Psoas muscle (tissue), 8 donors: ENCODE results near the gene AVL9. TPM values are rescaled to one million over a fixed set of nuclear protein-coding genes. Genes with fewer than 3 reads are reported as not detected.
"Not testable (repeated sequence)": the region's sequence is repeated elsewhere in the genome, so short reads cannot be mapped to it uniquely, and the experiment has no call there.

ENCODE experiments used
- ATAC-seq, 4 donors: fragments of 200-7000 bp; cut with Tn5 transposase; one replicate each; pipeline ENCODE4 v1.9.1; 2020; ENCODE audit warnings: moderate library complexity in 3 of 4, mild to moderate bottlenecking in 2 of 4
- DNase-seq, 2 donors: peaks; one replicate each; pipeline ENCODE4 v3.0.0-alpha.2; 2020
- H3K27ac ChIP-seq: fragments of 200-600 bp; one replicate; pipeline ENCODE4 v1.8.0; 2022
- H3K27me3 ChIP-seq, 3 donors: fragments of 200-600 bp in 1 of 3; one replicate each; pipeline versions ENCODE4 v1.6.1 to v1.8.0; 2013 to 2022; ENCODE audit warnings: low read length in 2 of 3, mild to moderate bottlenecking in 2 of 3, moderate library complexity in 1 of 3; ENCODE audit not compliant: insufficient read depth in 3 of 3
- H3K36me3 ChIP-seq, 2 donors: fragments of 200-600 bp in 1 of 2; one replicate each; pipeline versions ENCODE4 v1.6.1 to v1.8.0; 2013 to 2022; ENCODE audit warnings: low read depth in 1 of 2, mild to moderate bottlenecking in 1 of 2, moderate library complexity in 1 of 2; ENCODE audit not compliant: insufficient read depth in 1 of 2
- H3K4me1 ChIP-seq: fragments of 200-600 bp; one replicate; pipeline ENCODE4 v1.8.0; 2022
- H3K4me3 ChIP-seq: fragments of 200-600 bp; one replicate; pipeline ENCODE4 v1.8.0; 2022; ENCODE audit warnings: mild to moderate bottlenecking
- H3K9me3 ChIP-seq: fragments of 200-600 bp; one replicate; pipeline ENCODE4 v1.8.0; 2022
- WGBS, 3 donors: extraction: QIAGEN DNeasy Blood & Tissue Kit; methylation state at CpG; one replicate each; pipeline versions ENCODE4 v1.1.6 to v1.1.7; 2013; 5-methylcytosine and 5-hydroxymethylcytosine counted together
- intact Hi-C, 2 donors: fragments of 100-400 bp; cut with DNase I; formaldehyde crosslinking; loops; one replicate each; pipeline versions ENCODE4 v1.11.0 to v1.14.2; 2022
- polyA plus RNA-seq, 3 donors: library from polyadenylated mRNA; stranded (reverse); fragments of 200-250 nt; gene quantifications; one replicate each; pipeline ENCODE4 v1.2.3, GENCODE V29; 2013
- total RNA-seq, 4 donors: library from RNA; stranded (reverse); fragmentation: NEBNext Ultra II Directional in 2 of 4; extraction: Animal tissue kit (Norgen Biotek cat#: 25700) in 2 of 4; gene quantifications; one replicate each; pipeline versions ENCODE4 v1.2.1 to v1.2.4, GENCODE V29; 2021 to 2023
- TF ChIP-seq, protein P1 (sequence below): fragments of 200-600 bp; IDR thresholded peaks from one replicate; pipeline ENCODE4 v1.8.0; 2022; ENCODE audit warnings: antibody characterized with exemption
- donor health status: healthy with polysubstance abuse.
- donor health status: DM: no; HTN: no; CAD: no; lungs with moderate emphysema.
- donor health status: Bipolar disorder and iron deficiency.
- donor health status: healthy.
- donor health status: DM: yes; HTN: yes; CAD: no.
- donor health status: DM: no; HTN: no; CAD: no.
- donor health status: DM: no; HTN: no; CAD: no.
- donor health status: DM: yes; HTN: yes; CAD: no.

AVL9 gene
- total and polyA plus RNA-seq, 7 donors: 8.1 to 25.2 (median 18.9) TPM

DNA sequence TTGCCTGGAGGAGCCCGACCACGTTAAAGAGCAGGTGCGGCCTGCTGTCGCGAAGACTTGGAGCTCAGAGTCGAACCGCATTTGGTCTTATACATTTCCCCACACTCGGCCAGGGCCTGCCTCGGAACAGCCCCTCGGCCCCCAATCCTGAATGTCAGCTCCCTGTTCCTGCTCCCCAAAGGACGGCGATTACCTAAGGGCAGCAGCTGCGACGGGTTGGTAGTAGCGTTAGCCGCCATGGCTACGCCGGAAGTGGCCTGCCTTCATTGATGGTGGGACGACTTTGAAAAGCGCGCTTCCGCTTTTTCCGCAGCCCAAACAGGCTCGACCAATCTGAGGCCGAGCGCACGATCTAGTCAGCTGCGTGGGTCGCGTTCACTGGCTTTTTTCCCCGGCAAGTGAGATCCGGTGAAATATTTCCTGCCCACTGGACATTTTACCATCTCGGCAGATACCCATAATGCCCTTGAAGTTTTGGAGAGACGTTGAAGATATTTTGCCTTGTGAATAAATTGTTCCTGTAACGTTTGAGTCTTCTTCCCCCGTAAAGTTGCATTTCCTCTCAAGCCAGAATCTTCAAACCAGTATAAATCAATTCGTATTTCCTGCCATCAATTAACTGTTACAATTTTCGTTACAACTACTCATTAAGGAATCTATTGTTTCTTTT is 5.0 kb upstream of the AVL9 start, which contains the start of gene LSM5:
Gene LSM5 (minus strand): TSS at position 254 of the 670 bp plus-strand sequence. CDS start 15 bp downstream, at position 239.
- 0% methylated on average over 36 to 38 of the region's 38 CpGs for WGBS, 3 donors
- TF ChIP-seq, protein P1, sequence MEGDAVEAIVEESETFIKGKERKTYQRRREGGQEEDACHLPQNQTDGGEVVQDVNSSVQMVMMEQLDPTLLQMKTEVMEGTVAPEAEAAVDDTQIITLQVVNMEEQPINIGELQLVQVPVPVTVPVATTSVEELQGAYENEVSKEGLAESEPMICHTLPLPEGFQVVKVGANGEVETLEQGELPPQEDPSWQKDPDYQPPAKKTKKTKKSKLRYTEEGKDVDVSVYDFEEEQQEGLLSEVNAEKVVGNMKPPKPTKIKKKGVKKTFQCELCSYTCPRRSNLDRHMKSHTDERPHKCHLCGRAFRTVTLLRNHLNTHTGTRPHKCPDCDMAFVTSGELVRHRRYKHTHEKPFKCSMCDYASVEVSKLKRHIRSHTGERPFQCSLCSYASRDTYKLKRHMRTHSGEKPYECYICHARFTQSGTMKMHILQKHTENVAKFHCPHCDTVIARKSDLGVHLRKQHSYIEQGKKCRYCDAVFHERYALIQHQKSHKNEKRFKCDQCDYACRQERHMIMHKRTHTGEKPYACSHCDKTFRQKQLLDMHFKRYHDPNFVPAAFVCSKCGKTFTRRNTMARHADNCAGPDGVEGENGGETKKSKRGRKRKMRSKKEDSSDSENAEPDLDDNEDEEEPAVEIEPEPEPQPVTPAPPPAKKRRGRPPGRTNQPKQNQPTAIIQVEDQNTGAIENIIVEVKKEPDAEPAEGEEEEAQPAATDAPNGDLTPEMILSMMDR: no peak
- intact Hi-C loops: loop anchor here in 1 of 2 donors (5.0 kb wide), 3 partner anchors 42 to 467 kb away; partner anchors contain the start of gene FKBP9

DNA sequence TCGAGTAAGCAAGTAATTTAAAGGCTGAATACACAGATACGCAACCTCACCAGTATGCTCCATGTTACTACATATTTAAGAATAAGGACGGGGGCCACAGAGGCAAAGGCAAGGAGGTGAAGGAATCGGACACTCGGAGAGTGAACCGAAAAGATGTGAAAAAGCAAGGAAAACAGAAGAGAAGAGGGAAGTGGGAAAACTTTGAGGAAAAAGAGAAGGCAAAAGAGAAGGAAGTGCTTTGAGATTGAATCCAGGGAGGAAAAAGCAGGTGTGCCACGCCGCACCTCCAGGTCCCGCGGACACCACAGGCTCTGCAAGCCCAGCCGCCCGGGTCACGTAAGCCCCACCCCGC is 367 bp upstream of the AVL9 start:
- DNase-seq (no peak), ATAC-seq (peak; percentile 1 to 14 (median 4))
- Histone ChIP-seq H3K4me1 (peaks cover 18% of the 10 kb centered on the region), H3K9me3 (no peaks in the 10 kb centered on the region), H3K4me3 (peak overlapping the region; percentile 96), H3K27ac (peak overlapping the region; percentile 98), H3K27me3 (no peaks in the 10 kb centered on the region), H3K36me3 (no peaks in the 10 kb centered on the region)
- TF ChIP-seq, protein P1: no peak
- WGBS, 3 donors: 0 to 2% (median 1%) methylated on average over 9 to 14 of the region's 14 CpGs
- intact Hi-C loops: loop anchor here in 1 of 2 donors (5.0 kb wide), 3 partner anchors 37 to 462 kb away; partner anchors contain the start of gene FKBP9

More for the DNA sequence above, 5.0 kb upstream of the AVL9 start, which contains the start of gene LSM5:
- peak within 1 kb of the TSS; percentile 89 for H3K4me3 ChIP-seq
- H3K27me3 ChIP-seq: no peaks in the 10 kb centered on the region
- peak within 1 kb of the TSS; percentile 87 for H3K27ac ChIP-seq
- DNase-seq (peak; percentile 93 to 96), ATAC-seq (peak; percentile 87 to 93 (median 89))
- H3K36me3 ChIP-seq: peaks cover 4 to 36% of the 10 kb centered on the region in 2 donors
- no peaks in the 10 kb centered on the region for H3K9me3 ChIP-seq
- peaks cover 11% of the 10 kb centered on the region for H3K4me1 ChIP-seq

DNA sequence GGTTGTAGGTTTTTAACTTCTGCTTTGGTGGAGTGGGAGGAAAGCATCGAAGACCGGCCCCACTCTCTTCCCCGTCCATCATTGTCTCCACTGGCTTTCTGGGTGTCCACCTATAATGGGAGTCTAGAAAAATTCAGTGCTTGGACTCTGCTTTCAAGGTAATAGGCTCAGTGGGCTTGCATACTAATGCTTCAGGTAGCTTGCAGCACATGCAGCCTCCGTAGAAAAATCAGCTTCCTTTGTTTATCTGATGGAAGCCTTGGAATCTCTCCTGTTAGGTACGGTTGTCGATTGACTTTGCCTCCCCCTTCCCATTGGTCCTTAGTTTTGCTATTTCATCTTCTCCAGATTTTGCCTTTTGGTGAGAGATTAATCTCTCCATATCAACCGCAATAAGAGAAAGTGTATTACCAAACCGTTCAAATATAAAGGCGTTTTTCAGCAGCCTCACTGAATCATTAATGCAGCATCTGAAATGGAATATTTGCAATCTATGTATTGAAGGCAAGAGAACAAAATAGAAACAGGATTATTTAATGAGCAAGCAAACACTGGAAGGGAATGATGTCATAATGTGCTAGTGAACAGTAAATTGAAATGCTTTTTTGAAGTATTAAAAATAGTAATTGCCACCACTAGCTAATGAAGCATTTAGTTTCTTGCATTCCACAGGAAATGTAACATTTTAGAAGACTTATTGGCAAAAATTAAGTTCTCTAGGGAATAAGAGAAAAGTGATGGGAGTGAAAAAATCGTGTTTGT is 944 bp downstream of the AVL9 start:
- 5 to 7% (median 6%) methylated on average over 10 of the region's 10 CpGs for WGBS, 3 donors
- no peak for ATAC-seq

DNA sequence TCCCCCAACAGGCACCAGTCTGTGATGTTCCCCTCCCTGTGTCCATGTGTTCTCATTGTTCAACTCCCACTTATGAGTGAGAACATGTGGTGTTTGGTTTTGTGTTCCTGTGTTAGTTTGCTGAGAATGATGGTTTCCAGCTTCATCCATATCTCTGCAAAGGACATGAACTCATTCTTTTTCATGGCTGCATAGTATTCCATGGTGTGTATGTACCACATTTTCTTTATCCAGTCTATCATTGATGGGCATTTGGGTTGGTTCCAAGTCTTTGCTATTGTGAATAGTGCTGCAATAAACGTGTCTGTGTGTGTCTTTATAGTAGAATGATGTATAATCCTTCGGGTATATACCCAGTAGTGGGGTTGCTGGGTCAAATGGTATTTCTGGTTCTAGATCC is 4.5 kb downstream of the AVL9 start:
- H3K36me3 ChIP-seq, H3K27ac ChIP-seq, intact Hi-C loops, H3K4me3 ChIP-seq, H3K27me3 ChIP-seq, ATAC-seq, H3K9me3 ChIP-seq, DNase-seq: not testable (repeated sequence)
- WGBS, 3 donors: 91 to 96% (median 91%) methylated on average over 2 of the region's 2 CpGs
- peaks cover 33% of the 10 kb centered on the region for H3K4me1 ChIP-seq

More for the DNA sequence above, 944 bp downstream of the AVL9 start:
- H3K36me3 ChIP-seq: no peaks in the 10 kb centered on the region
- H3K27ac ChIP-seq: peak overlapping the region; percentile 98
- H3K9me3 ChIP-seq: no peaks in the 10 kb centered on the region
- no peak for DNase-seq
- H3K4me1 ChIP-seq: peaks cover 26% of the 10 kb centered on the region
- TF ChIP-seq, protein P1: no peak
- H3K27me3 ChIP-seq: no peaks in the 10 kb centered on the region
- intact Hi-C loops: no loop called here
- H3K4me3 ChIP-seq: peak overlapping the region; percentile 96

DNA sequence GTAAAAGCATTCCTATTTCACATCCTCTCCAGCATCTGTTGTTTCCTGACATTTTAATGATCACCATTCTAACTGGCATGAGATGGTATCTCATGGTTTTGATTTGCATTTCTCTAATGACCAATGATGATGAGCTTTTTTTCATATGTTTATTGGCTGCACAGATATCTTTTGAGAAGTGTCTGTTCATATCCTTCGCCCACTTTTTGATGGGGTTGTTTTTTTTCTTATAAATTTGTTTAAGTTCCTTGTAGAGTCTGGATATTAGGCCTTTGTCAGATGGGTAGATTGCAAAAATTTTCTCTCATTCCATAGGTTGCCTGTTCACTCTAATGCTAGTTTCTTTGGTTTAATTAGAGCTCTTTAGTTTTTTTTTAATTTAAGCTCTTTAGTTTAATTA is 4.9 kb downstream of the AVL9 start:
- H3K27me3 ChIP-seq, ATAC-seq, H3K4me3 ChIP-seq, DNase-seq, H3K36me3 ChIP-seq, H3K9me3 ChIP-seq, intact Hi-C loops: not testable (repeated sequence)
- Histone ChIP-seq H3K4me1 (peaks cover 33% of the 10 kb centered on the region), H3K27ac (peak overlapping the region; percentile 51)
- 96 to 100% (median 98%) methylated on average over 1 of the region's 1 CpG for WGBS, 3 donors
